GM18502 (cell line): ENCODE data around the gene CDS1.
"Not testable (repeated sequence)": the region's sequence is repeated elsewhere in the genome, so short reads cannot be mapped to it uniquely, and the experiment has no call there.

Experiments
- ATAC-seq: cut with Tn5 transposase; IDR thresholded peaks from one replicate; pipeline ENCODE4 v1.9.1; 2021; ENCODE audit warnings: mild to moderate bottlenecking; ENCODE audit not compliant: unreplicated experiment, poor library complexity

The CDS1 gene

DNA sequence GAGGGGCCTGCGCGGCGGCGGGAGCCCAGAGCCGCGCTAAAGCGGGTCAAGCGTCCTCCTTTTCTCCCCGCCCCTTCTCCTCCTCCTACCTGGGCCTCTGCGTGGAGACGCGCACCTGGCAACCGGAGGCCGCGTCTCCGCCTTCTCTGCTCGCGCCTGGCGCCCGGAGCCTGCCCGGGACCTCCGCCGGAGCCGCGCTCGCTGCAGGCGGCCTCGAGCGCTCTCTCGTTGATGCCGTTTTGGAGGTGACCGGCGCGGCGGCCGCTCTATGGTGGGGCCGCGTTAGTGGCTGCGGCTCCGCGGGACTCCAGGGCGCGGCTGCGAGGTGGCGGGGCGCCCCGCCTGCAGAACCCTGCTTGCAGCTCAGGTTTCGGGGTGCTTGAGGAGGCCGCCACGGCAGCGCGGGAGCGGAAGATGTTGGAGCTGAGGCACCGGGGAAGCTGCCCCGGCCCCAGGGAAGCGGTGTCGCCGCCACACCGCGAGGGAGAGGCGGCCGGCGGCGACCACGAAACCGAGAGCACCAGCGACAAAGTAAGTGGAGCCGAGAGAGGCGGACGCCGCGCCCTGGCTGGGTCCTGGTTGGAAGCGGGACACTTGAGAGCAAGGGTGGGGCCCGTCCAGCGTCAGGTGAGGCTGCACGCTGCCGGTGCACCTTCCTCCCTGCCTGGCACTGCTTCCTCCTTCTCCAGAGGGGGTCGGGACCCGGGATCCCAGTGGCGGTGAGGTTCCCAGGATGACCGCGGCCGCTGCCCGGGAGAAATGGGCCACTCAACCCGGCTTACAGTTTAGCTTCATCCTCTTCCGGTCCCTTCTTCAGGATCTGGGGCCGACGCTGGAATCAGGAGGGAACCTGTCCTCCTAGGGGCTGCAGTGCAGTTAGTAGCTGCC, at the start of gene CDS1:
TSS of gene CDS1 (plus strand) at position 140 of the 888 bp plus-strand sequence. CDS start at position 415, 275 bp downstream.
- peak; percentile 60 for ATAC-seq

DNA sequence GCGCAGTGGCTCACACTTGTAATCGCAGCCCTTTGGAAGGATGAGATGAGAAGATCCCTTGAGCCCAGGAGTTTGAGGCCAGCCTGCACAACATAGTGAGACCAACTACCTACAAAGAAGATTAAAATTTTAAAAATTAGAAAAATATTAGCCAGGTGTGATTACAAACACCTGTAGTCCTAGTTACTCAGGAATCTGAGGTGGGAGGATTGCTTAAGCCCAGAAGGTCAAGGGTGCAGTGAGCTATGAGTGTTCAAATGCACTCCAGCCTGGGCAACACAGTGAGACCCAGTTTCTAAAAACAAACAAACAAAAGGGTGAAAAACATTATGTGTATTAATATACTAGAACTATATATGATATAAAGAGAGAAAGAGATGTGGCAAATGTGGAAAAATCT, 47.0 kb upstream of the CDS1 start:
- ATAC-seq: no peak

DNA sequence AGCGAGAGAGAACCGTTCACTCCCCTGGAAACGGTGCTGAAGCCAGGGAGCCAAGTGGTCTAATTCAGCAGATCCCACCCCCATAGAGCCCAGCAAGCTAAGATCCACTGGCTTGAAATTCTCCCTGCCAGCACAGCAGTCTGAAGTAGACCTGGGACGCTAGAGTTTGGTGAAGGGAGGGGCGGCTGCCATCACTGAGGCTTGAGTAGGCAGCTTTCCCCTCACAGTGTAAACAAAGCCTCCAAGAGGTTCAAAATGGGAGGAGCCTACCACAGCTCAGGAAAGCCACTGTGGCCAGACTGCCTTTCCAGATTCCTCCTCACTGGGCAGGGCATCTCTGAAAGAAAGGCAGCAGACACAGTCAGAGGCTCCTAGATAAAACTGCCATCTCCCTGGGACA, 37.8 kb upstream of the CDS1 start:
- no peak for ATAC-seq

DNA sequence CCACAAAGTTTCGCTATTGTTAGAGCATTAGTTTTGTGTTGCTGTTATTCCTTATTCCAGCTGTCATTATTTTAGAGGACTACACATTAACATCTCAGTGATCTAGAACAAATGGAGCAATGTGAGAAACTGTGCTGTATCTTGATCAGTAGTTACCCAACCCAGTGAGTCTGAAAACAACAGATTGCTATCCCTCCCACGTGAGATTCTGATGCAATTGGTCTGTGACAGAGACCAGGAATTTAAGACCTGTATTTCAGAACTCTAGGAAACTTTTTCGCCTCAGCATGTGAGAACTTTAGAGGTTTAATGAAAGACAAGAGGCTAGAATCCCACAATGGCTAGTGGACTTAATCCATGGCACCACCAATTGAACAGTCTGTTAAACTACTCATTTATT, 35.7 kb upstream of the CDS1 start:
- no peak for ATAC-seq

GRCh38 chr4:84549191-84549590, 33.7 kb upstream of the CDS1 start:
- not testable (repeated sequence) for ATAC-seq

DNA sequence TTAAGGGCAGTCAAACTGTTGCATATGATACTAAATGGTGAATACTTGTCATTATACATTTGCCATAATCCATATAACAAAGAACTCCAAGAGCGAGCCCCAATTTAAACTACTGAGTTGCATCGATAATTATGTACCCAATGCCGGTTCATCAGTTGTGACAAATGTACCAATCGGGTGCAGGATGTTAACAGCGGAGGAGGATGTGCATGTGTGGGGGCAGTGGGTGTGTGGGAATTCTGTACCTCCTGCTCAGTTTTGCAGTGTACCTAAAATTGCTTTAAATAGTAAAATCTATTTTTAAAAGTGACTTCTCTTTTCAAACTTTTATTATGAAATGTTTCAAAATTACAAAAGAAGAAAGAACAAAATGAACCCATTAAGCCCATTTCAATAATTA, 20.8 kb upstream of the CDS1 start:
- no peak for ATAC-seq

- no peak for ATAC-seq
Observed at GRCh38 chr4:84563002-84563401, 19.9 kb upstream of the CDS1 start.

DNA sequence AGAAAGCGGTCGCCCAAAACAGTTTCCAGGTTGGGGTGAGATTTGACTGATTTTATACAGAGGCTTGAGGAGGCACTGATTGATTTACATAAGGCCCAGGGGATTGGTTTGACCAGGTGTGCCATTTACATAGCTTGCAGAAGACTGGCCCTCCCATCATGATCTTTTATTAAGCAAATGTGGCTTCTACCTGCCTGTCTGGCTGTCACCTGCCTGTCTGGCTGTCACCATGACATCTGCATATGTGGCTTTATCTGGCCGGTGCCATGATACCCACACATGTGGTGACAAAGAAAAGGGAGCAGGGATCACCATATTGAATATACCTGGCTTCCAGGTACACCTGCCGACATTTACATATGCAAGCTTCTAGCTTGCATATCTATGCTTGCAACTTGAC, 17.0 kb upstream of the CDS1 start:
- ATAC-seq: no peak

DNA sequence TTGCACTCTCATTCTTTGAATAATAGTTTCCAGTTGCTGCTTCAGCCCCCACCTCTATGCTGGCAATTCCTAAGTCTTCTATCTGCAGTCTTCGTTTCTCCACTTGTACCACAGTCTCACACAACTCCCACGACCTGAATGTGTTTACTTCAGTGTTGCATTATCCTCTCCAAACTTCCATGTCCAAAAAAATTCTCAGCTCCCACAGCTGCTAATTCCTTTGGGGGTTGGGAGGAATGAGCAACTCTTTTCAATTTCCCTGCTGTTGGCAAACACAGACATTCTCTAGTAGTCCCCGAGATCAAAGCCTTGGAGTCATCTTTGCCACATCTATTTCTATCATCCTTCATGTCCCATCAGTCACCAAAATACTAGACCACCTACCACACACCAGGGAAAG, 14.4 kb upstream of the CDS1 start:
- no peak for ATAC-seq

GRCh38 chr4:84569009-84569408, 13.9 kb upstream of the CDS1 start:
- ATAC-seq: no peak

DNA sequence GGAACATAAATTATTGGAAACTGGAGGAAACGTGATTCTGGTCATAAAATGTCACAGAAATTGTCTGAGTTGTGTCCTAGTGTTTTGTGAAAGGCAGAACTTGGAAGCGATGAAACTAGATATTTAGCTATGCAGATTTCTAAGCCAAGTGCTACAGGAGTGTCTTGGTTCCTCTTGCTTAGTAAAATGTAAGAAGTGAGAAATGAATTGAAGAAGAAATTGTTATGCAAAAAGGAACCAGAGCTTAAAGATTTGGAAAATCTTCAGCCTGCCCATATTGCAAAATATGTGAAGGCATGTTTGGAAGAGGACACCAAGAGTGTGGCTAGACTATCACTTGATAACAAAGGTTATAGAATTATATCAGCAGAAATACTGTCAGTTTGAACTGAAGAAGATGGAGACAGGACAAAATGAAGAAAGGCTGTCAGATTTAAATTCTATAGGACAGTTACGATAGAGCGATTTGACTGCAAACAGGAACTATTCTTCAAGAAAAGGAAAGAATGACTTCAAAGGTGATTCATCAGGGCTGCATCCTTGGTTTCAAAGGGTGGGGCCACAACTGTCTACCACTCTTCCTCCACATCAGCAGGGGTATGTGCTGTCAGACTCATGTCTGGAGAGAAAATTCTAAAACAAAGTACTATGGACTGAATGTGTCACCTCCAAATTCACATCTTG, 9.4 kb upstream of the CDS1 start:
- no peak for ATAC-seq

DNA sequence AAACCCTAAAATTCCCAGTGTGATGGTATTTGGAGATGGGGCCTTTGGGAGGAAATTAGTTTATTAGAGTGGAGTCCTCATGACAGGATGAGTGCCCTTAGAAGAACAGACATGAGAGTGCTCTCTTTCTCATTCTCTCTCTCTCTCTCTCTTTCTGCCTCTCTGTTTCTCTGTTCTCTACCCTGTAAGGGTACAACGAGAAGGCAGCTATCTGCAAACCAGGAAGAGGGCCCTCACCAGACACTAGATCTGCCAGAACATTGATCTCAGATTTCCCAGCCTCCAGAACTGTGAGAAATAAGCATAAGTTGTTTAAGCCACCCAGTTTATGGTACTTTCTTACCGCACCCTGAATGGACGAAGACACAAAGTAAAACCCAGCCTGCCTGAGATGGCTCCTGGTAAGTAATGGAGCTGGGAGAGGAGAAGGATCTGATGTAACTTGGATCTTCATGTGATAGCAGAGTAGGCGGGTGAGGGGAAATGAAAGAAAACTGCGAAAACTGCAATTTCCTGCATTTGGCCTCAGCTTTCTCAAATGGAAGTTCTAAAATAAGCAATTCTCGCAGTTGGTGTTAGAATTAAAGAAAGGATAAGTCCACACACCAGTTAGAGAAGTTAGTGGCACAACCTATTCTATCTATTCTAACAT, 8.7 kb upstream of the CDS1 start:
- ATAC-seq: no peak

DNA sequence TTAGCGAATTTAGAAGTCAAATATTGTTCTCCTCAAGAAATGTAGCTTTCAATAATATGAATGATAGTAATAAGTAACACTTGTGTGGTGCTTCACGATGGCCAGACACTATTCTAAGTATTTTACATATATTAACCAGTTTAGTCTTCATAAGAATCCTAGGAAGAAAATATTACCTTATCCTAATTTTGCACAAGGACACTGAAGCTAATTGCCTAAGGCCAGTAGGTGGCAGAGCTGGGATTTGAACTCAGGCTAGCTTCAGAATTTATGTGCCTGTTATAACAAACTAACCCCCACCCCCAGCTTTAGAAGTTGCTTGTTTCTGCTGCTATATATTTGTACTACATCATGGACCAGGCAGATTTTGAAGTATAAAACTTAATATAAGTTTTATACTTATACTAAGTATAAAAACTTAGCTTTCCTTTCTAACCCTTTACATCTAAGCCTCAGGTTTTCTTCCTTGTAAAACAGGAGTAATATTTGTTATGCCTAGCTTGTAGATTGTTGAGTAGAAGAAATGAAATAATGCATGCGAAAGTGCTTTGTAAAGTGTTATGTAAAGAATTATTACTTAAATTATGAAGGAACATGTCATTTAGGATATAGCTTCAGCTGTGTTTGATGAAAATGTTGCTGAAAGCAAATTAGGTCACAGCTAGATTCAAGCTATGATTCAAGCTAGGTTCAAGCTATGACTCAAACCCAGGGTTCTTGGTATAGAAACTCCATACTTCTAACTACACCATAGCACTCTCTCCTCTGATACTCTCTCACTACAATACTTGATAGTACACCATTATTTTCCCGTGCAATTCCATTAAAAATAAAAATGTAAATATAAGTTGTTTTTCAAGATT, 4.2 kb upstream of the CDS1 start:
- ATAC-seq: no peak

DNA sequence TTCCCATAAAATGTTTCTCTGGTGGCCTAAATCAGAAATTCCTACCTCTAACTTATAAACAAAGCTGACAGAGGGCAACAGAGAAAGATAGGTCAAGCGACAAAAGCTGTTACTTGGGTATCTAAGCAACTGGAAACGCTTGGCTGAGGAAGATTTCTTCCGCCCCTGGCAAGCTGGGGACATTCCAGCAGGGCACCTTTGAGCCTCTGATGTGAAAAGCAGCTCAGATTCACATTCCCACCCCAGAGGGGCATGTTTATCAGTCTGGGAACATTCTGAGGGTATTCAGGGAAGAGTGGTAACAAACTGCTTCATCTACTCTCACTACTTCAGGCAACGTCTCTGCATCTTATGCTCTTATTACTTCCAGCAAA, 3.5 kb upstream of the CDS1 start:
- ATAC-seq: no peak

GRCh38 chr4:84582302-84582987, 482 bp upstream of the CDS1 start:
- peak; percentile 89 for ATAC-seq

DNA sequence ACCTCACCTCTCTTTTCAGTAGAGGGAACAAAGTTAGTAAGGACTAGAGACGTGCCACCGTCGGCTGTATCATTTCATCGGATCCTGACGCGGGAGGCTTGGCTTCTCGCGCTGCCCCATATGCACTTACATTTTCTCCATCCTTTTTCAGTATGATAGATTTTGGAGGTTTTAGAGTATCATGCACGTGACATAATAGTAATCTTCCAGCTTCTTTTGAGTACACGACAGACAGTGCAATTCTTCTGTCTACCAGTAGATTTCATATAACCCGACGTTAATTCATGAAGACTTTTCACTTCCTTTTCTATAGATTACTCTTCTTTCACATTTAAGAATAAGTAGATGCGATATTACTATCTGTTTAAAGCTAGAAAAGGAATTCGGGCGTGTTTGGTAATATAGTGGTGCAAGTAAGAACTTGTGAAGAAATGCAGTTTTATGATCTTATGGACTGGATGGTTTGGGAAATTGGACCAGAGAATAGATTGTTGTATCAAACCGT, 1.0 kb downstream of the CDS1 start:
- ATAC-seq: no peak

DNA sequence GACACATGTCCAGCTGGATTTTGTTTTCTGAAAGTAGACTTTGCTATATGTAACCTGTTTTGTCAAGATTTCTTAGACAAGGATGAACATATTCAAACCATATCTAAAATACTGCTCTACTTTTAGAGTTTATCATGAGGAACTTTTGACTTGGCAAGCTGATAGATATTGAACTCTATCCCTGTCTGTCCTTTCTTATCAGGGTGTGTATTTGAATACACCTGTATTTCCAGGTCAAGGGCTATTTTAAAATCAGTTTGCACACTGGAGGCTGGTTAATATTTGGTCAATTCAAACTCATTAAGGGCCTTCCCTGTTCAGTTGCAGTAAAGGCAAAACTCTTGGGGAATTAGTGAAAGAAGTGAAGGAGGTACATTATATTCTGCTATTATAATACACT, 2.3 kb downstream of the CDS1 start:
- no peak for ATAC-seq

- ATAC-seq: no peak
Observed at GRCh38 chr4:84594724-84595123, 11.8 kb downstream of the CDS1 start.

DNA sequence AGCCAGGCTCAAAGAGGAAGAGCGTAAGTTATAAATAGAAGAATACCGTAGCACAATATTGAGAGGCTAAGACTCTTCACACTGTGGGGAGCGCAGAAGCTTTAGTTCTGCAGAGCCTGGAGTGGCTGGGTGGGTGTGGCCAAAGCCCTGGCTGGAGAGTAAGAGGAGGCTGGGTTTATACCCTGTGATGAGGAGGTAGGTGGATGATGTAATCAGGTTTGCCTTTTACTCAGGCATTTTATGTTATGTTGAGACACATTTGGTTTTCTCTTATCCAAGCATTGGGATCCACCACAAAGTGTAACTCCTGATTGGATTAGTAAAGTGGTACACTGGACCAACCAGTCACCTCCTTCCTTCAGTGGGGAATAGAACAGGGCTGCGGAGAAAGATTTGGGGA, 13.9 kb downstream of the CDS1 start:
- no peak for ATAC-seq

- ATAC-seq: no peak
Observed at GRCh38 chr4:84597450-84597849, 14.5 kb downstream of the CDS1 start.
